Measurements from ENCODE around the gene DHTKD1.
"Not testable (repeated sequence)": the region's sequence is repeated elsewhere in the genome, so short reads cannot be mapped to it uniquely, and the experiment has no call there.

The DHTKD1 gene

GRCh38 chr10:12150163-12150562 is 81.4 kb downstream of the DHTKD1 start:
- no peak for DNase-seq (ENCODE audit: low read depth in 2 of 2)

DNA sequence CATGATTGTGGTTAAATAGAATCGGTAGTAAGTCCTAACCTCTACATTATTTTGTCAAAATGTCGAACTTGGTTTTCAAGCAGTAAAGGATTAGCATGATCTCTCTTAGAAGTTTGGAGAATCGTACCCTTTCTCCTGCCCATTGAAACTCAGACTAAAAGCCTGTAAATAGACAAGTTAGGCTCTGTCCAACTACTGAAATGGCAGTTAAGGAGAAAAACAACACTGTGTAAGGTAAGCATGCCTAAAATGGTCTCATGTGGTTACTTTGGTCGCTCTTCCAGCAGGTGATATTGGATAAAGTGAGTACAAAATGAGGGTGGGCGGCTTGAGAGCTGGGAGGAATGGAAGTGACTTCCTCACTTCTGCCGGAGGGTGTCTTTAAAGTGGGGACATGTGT is 85.8 kb downstream of the DHTKD1 start:
- no peak for DNase-seq (ENCODE audit: low read depth in 2 of 2)

GRCh38 chr10:12156367-12157123 is 87.8 kb downstream of the DHTKD1 start:
- no peak for DNase-seq (ENCODE audit: low read depth in 2 of 2)

GRCh38 chr10:12158111-12158510 is 89.4 kb downstream of the DHTKD1 start:
- DNase-seq (ENCODE audit: low read depth in 2 of 2), result no peak

DNA sequence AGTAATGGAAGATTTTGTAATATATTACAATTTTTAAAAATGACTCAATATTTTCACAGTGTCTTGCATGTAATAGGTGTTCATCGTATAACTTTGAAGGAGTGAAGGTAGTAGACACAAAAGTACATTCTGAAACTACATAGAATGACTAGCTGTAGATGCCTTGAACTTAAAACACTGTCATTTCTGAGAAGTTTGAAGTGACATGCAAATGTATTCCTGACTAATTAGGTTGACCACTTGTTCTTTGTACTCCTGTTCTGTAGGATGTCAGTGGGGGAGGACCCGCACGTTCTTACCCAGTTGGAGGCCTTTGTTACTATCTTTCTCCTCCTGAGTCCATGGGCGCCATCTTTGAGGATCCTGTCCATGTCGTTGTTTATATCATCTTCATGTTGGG is 91.9 kb downstream of the DHTKD1 start:
- DNase-seq (ENCODE audit: low read depth in 2 of 2), result no peak

- no peak for DNase-seq (ENCODE audit: low read depth in 2 of 2)
Observed at GRCh38 chr10:12162927-12163326, 94.2 kb downstream of the DHTKD1 start.

- no peak for DNase-seq (ENCODE audit: low read depth in 2 of 2)
Observed at GRCh38 chr10:12164085-12164484, 95.3 kb downstream of the DHTKD1 start.

DNA sequence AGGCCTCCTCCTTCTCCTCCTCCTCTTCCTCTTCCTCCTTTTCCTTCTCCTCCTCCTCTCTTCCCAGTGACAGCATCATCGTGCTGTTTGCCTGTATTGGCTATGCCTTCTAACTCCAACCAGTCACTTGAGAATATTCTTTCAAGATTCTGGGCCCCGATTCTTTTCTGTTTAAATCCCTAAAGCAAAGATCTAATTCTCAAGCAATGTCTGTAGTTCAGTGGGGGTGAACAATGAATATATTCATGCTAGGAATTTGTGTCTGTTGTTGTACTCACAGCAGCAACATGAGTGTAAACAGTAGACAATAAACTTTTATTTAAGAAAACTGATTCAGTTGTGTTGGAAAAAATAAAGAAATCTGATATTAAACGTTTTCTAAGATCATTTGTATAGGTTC is 96.3 kb downstream of the DHTKD1 start:
- no peak for DNase-seq (ENCODE audit: low read depth in 2 of 2)

DNA sequence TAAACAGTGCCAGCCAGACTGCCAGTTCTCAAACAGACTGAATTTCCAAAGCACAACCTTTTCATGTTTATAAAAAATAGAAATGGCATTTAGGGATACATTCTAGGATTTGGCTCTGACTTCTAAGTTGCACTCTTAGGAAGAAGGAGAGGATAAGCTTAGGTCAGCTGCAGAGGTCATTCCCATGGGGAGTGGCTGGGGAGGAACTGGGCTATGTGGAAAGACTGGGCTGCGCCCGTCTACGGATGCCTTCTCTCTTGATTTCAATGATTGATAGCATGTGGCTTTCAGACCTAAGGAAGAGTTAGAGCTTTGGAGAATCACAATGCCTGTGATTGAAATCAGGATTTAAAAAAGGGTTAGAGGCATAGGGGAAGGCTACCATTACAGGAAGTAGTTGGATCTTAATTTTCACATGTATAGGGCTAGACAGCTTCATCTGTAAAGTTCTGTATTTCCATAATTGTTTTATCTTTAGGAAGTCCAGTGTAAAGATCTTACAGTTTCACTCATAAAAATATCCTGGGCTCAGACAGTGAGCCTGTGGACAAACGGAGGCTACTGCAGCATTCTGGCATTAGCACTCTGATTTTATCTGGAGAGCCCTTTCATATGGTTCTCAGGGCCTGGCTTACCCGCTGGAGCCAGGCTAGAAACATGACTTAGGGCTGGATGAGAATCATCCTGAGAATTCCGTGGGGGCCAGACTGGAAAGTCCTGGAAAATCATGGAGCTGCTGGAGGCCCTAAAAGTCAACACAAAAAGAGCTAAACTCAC is 97.4 kb downstream of the DHTKD1 start:
- no peak for DNase-seq (ENCODE audit: low read depth in 2 of 2)

DNA sequence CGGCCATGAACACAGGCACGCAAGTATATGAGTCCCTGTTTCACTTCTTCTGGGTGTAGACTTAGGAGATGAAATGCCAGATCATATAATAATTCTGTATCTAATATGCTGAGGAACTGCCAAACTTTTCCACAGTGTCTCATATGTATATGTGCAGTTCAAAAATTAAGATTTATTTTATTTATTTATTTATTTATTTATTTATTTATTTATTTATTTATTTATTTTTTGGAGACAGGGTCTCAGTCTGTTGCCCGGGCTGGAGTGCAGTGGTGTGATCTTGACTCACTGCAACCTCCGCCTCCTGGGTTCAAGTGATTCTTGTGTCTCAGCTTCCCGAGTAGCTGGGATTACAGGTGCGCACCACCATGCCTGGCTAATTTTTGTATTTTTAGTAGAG is 102.8 kb downstream of the DHTKD1 start:
- DNase-seq (ENCODE audit: low read depth in 2 of 2), result not testable (repeated sequence)

Measured in stimulated activated CD4-positive, alpha-beta T cell treated with anti-CD3 and anti-CD28 coated beads, Interleukin-12 subunit alpha, Interleukin-12 subunit beta, amount 100 ng/mL, for 24 hours (primary cell).